Omental fat pad (tissue), 4 donors: ENCODE results near the gene SOBP. TPM values are rescaled to one million over a fixed set of nuclear protein-coding genes. Genes with fewer than 3 reads are reported as not detected.

Experiments used
- ATAC-seq: fragments of 150-250 bp; one replicate; pipeline ENCODE4 v1.9.1; 2016; ENCODE audit warnings: mild to moderate bottlenecking, moderate library complexity; ENCODE audit not compliant: low FRiP score
- DNase-seq: peaks from one replicate; pipeline ENCODE4 v3.0.0-alpha.2; 2019; ENCODE audit warnings: low spot score
- total RNA-seq, 4 donors: library from RNA; depleted of rRNA; stranded (reverse); fragments of >200 nt; gene quantifications; one replicate each; pipeline ENCODE4 v1.1.0, GENCODE V29; 2016
- TF ChIP-seq, protein P1 (sequence below), 3 donors: fragments of 450-650 bp; IDR thresholded peaks; one replicate each; pipeline ENCODE4 v1.5.1; 2016 to 2017; ENCODE audit warnings: antibody characterized with exemption in 3 of 3, mild to moderate bottlenecking in 3 of 3, moderate library complexity in 2 of 3

The SOBP gene
- total RNA-seq, 4 donors from 2014 or later: 1.9 to 9.6 (median 4.0) TPM

DNA sequence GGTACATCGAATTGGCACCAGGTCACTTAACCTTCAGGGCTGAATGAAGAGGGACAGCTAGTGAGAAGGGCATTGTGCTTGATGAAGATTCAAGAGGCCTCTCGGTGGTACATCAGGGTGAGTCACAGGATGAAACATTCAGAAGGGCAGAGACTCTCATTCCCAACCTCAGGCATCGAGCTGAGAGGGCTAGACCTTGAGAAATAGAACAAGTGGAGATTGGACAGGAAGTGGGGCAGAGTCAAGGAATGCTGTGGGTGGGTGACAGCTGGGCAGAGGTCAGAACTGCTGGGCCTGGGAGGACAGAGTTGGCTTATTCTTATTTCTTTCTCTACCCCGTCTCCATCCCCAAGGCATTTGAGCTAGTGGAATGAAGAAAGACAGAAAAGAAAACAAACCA is 208.2 kb downstream of the SOBP start:
- TF ChIP-seq, protein P1, sequence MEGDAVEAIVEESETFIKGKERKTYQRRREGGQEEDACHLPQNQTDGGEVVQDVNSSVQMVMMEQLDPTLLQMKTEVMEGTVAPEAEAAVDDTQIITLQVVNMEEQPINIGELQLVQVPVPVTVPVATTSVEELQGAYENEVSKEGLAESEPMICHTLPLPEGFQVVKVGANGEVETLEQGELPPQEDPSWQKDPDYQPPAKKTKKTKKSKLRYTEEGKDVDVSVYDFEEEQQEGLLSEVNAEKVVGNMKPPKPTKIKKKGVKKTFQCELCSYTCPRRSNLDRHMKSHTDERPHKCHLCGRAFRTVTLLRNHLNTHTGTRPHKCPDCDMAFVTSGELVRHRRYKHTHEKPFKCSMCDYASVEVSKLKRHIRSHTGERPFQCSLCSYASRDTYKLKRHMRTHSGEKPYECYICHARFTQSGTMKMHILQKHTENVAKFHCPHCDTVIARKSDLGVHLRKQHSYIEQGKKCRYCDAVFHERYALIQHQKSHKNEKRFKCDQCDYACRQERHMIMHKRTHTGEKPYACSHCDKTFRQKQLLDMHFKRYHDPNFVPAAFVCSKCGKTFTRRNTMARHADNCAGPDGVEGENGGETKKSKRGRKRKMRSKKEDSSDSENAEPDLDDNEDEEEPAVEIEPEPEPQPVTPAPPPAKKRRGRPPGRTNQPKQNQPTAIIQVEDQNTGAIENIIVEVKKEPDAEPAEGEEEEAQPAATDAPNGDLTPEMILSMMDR (IDR thresholded peaks at IDR 0.05): no peak
- DNase-seq (no peak), ATAC-seq (no peak)

DNA sequence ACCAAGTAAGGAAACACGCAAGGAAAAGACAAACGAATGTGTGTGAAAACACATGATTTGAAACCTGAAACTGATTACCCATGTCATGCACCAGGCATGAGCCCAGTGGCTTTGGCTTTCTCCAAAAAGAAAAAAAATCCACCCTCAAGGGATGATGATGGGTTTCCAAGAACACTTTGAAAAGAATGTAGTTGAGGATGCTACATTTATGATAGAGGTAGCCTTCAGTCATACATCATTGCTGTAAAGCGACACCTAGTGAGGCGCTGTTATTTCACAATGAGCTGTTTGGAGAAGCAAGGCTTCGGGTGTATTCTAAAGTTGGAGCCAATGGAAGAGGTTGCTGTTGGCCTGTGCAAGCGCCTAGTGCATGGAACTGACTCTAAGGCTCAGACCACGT is 209.3 kb downstream of the SOBP start:
- ATAC-seq: no peak
- no peak for DNase-seq
- TF ChIP-seq, protein P1 (IDR thresholded peaks at IDR 0.05): no peak

DNA sequence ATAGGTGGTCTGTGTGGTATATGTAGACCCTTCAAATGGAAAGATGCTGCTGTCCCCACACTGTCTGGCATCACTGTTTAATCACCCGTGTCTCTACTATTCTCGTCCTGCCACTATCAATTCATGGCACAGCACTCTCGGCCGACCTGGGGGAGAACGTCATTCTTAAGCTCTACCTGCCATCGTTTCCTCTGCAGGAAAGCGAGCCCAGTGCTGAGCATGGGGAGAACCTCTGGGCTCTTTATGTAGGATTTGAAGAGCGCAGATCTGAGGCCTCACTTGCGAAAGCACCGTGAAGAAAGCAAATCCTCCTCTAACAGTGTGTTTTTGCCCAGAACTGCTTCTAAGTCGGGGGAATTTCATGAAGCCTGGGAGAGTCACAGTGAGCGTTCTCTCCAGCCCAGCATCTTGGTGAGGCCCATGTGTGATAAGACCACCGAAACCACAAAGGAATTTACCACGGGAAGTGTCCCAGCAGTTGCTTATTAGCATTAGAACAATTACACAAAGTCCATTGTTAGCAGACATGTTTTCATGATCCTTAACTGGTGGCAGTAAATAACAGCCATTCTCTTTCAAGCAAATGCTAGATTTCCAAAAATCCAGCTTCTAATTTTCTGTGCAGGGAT is 209.9 kb downstream of the SOBP start:
- ATAC-seq (no peak), DNase-seq (no peak)
- TF ChIP-seq, protein P1 (IDR thresholded peaks at IDR 0.05): no peak

DNA sequence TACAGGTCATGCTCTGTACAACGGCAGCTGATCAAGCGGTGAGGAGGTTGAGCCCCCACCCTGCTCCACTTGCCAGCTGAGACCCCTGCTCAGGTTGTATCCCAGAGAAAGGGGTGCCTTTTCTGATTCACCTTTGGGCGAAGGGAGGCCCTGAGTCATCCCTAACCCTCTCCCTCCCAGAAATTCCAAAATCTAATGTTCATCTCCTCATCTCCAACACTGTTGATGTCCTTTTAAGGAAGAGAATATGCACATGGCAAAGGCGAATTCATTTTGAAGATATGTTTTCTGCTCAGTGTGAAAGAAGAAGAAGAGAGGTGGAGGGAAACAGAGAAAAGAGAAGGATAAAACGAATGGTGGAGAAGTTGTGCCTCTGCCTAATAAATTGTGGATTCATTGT is 213.7 kb downstream of the SOBP start:
- DNase-seq (no peak), ATAC-seq (no peak)
- TF ChIP-seq, protein P1 (IDR thresholded peaks at IDR 0.05): no peak

DNA sequence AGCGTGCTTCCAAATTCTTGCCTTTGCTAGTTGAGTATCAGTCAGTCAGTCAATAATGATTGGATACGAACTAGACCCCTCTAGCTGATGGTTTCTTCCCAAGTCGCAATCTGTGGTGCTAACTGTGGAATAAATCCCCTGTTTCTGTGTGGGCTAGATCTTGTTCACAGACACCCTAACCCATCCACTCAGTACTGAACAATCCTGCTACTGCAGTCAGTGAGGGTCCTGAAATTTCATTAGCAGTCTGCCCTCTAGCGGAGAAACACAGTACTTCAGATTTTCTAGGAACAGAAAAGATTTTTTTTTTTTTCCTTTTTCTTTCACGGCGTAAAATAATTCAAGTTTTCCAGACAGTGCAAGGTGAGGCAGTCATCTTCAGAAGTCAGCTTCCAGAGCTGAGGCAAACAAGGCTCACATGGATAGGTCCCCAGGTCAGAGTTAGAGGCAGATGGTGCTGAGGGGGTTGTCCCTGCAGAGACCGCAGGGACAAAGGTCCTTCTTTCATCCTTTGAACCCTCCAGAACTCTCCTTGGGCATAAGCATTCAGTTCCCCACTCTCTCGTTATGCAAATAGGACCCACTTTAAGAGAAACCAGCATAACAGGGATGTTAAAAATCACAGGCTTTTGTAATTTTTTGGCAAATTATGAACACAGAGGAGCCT is 214.6 kb downstream of the SOBP start:
- TF ChIP-seq, protein P1 (IDR thresholded peaks at IDR 0.05): peak in 2 of 3 donors; percentile 34 to 56
- no peak for ATAC-seq
- DNase-seq: no peak

DNA sequence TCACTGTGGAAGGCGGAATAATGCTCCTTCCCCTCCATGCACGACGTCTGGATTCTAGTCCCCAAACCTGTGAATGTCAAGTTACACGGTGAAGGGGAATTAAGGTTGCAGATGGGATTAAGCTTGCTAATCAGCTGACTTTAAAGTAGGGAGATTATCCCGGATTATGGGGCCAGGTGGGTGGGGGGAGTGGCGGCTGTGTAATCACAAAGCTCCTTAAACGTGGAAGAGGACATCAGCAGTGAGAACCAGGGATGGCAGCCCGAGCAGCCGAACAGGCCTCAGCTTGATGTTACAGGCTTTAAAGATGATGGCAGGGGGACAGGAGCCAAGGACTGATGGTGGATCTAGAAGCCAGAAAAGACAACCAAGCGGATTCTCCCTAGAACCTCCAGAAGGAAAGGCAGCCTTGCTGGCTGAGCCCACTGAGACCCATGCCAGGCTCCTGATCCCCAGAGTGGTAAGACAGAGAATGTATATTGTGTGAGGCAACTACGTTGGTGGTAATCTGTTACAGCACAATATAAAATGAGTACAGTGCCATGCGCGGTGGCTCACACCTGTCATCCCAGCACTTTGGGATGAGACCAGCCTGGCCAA is 216.7 kb downstream of the SOBP start:
- no peak for DNase-seq
- ATAC-seq: no peak
- TF ChIP-seq, protein P1 (IDR thresholded peaks at IDR 0.05): no peak
